OCI-LY7 (cell line): ENCODE measurements around the gene HS1BP3. TPM values are rescaled to one million over a fixed set of nuclear protein-coding genes. Genes with fewer than 3 reads are reported as not detected.

Experiments used
- BruUV-seq: library from RNA; stranded (reverse); fragments of 400-500 nt; replicated peaks from 2 replicates; lab custom pipeline; 2021; lab: Mats Ljungman, UMichigan
- CTCF ChIA-PET: fragments of 300-600 bp; sonication (Branson Sonifier 250); formaldehyde crosslinking; loops from one replicate; lab custom pipeline; 2022; ENCODE audit warnings: antibody characterized with exemption; ENCODE audit not compliant: unreplicated experiment; lab: Charles Lee
- POLR2A ChIA-PET: fragments of 300-600 bp; sonication (Branson Sonifier 250); formaldehyde crosslinking; loops from one replicate; lab custom pipeline; 2022; ENCODE audit warnings: antibody characterized with exemption; lab: Charles Lee
- DNase-seq: peaks from one replicate; pipeline ENCODE4 v3.0.0-alpha.2; 2015; ENCODE audit warnings: low spot score
- H2AFZ ChIP-seq: fragments of 200-600 bp; sonication (generic), shearing (Covaris generic); 2 replicates; pipeline ENCODE4 v1.6.1; 2014; ENCODE audit warnings: mild to moderate bottlenecking, antibody characterized with exemption, low read length, moderate library complexity
- H3K27ac ChIP-seq: fragments of 200-600 bp; sonication (generic); 2 replicates; pipeline ENCODE4 v1.5.1; 2014; ENCODE audit warnings: mixed run types, low read depth, mild to moderate bottlenecking, moderate library complexity, low read length, inconsistent platforms; ENCODE audit not compliant: poor library complexity, severe bottlenecking
- H3K36me3 ChIP-seq: fragments of 200-600 bp; sonication (generic); 2 replicates; pipeline ENCODE4 v1.6.1; 2014; ENCODE audit warnings: mild to moderate bottlenecking, antibody characterized with exemption, low read length, moderate library complexity, mixed read lengths; ENCODE audit not compliant: insufficient read depth
- H3K4me1 ChIP-seq: fragments of 200-600 bp; sonication (generic); 2 replicates; pipeline ENCODE4 v1.5.1; 2014; ENCODE audit warnings: mild to moderate bottlenecking, low read length; ENCODE audit not compliant: insufficient read depth, poor library complexity, severe bottlenecking
- H3K4me2 ChIP-seq: fragments of 200-600 bp; sonication (generic); 2 replicates; pipeline ENCODE4 v1.6.1; 2014; ENCODE audit warnings: mild to moderate bottlenecking, low read length
- H3K4me3 ChIP-seq: fragments of 200-600 bp; sonication (generic); 2 replicates; pipeline ENCODE4 v1.5.1; 2014; ENCODE audit warnings: mild to moderate bottlenecking, low read depth, low read length; ENCODE audit not compliant: poor library complexity, severe bottlenecking
- H3K79me2 ChIP-seq: fragments of 200-600 bp; sonication (generic); 2 replicates; pipeline ENCODE4 v1.6.1; 2016; ENCODE audit warnings: low read depth, mild to moderate bottlenecking, low read length, moderate library complexity, mixed read lengths; ENCODE audit not compliant: insufficient read depth
- H3K9me2 ChIP-seq: fragments of 200-600 bp; sonication (generic); 2 replicates; pipeline ENCODE4 v1.6.1; 2016; ENCODE audit warnings: mild to moderate bottlenecking, low read length, mixed read lengths; ENCODE audit not compliant: insufficient read depth
- H3K9me3 ChIP-seq: fragments of 200-600 bp; sonication (generic); 2 replicates; pipeline ENCODE4 v1.6.1; 2014; ENCODE audit warnings: mild to moderate bottlenecking, mixed run types, low read length, mixed read lengths
- H4K20me1 ChIP-seq: fragments of 200-600 bp; sonication (generic); 2 replicates; pipeline ENCODE4 v1.6.1; 2014; ENCODE audit warnings: mild to moderate bottlenecking, antibody characterized with exemption, low read length, moderate library complexity, mixed read lengths; ENCODE audit not compliant: insufficient read depth
- CTCF ChIP-seq: fragments of 200-600 bp; sonication (generic); conservative IDR thresholded peaks from 2 replicates; pipeline ENCODE4 v1.5.1; 2014; ENCODE audit warnings: mild to moderate bottlenecking, antibody characterized with exemption, low read length, moderate library complexity, mixed read lengths
- EZH2phosphoT487 ChIP-seq: fragments of 200-600 bp; sonication (generic); IDR thresholded peaks from 2 replicates; pipeline ENCODE4 v1.6.1; 2018; ENCODE audit warnings: low read depth, borderline replicate concordance, mild to moderate bottlenecking, mixed run types, antibody characterized with exemption, low read length, moderate library complexity, mixed read lengths
- intact Hi-C: fragments of 100-400 bp; cut with micrococcal nuclease; formaldehyde crosslinking; loops from one replicate; pipeline ENCODE4 v1.10.0; 2022; ENCODE audit not compliant: unreplicated experiment
- total RNA-seq, 2 experiments: library from RNA; depleted of rRNA in 1 of 2; stranded (reverse); fragments of >200 nt in 1 of 2; shearing (Covaris generic) in 1 of 2; gene quantifications; 2 replicates each; pipeline ENCODE4 v1.2.3, GENCODE V29; 2014 to 2022

The HS1BP3 gene
- total RNA-seq, 2 experiments from 2014 or later = 10.6 to 15.2 TPM

GRCh38 chr2:20670315-20671035, 19.6 kb upstream of the HS1BP3 start:
- peaks cover 11% of the 10 kb centered on the region for H3K4me1 ChIP-seq
- BruUV-seq = no TSS peak
- ChIA-PET POLR2A (interaction anchor here (0.6 kb wide), 1 partner anchor 8 kb away, joined by 4 read pairs; no protein-coding TSS in a partner anchor), CTCF (no interaction called here)
- TF ChIP-seq EZH2phosphoT487 (no peak), CTCF (no peak)
- H3K27ac ChIP-seq = no peak overlapping the region
- H3K36me3 ChIP-seq = no peaks in the 10 kb centered on the region
- no peaks in the 10 kb centered on the region for H4K20me1 ChIP-seq
- H3K4me2 ChIP-seq = no peak overlapping the region
- no peak for DNase-seq
- no peaks in the 10 kb centered on the region for H3K9me2 ChIP-seq
- no peaks in the 10 kb centered on the region for H3K79me2 ChIP-seq
- H2AFZ ChIP-seq = no peak overlapping the region
- H3K9me3 ChIP-seq = no peaks in the 10 kb centered on the region
- intact Hi-C loops = no loop called here
- no peak overlapping the region for H3K4me3 ChIP-seq

- Histone ChIP-seq H3K4me1 (peaks cover 7% of the 10 kb centered on the region), H3K9me2 (no peaks in the 10 kb centered on the region), H3K4me3 (no peak overlapping the region), H4K20me1 (no peaks in the 10 kb centered on the region), H3K4me2 (no peak overlapping the region), H3K79me2 (no peaks in the 10 kb centered on the region), H2AFZ (no peak overlapping the region), H3K27ac (no peak overlapping the region), H3K36me3 (no peaks in the 10 kb centered on the region), H3K9me3 (no peaks in the 10 kb centered on the region)
- DNase-seq = no peak
- BruUV-seq = no TSS peak
- intact Hi-C loops = no loop called here
- TF ChIP-seq CTCF = no peak
- TF ChIP-seq EZH2phosphoT487 = no peak
- POLR2A ChIA-PET = interaction anchor here (0.6 kb wide), 1 partner anchor 9 kb away, joined by 4 read pairs; no protein-coding TSS in a partner anchor
- CTCF ChIA-PET = no interaction called here
These were observed 18.8 kb upstream of the HS1BP3 start for GRCh38 chr2:20669562-20670314.
